ENCODE measurements around the gene KNDC1. TPM values are rescaled to one million over a fixed set of nuclear protein-coding genes. Genes with fewer than 3 reads are reported as not detected.
"Not testable (repeated sequence)": the region's sequence is repeated elsewhere in the genome, so short reads cannot be mapped to it uniquely, and the experiment has no call there.

The KNDC1 gene
- polyA plus RNA-seq (2012; ENCODE audit: insufficient read depth, insufficient read length, low read depth) = 3.9 TPM

- no peaks in the 10 kb centered on the region for H3K4me1 ChIP-seq
- TF ChIP-seq, protein P1, sequence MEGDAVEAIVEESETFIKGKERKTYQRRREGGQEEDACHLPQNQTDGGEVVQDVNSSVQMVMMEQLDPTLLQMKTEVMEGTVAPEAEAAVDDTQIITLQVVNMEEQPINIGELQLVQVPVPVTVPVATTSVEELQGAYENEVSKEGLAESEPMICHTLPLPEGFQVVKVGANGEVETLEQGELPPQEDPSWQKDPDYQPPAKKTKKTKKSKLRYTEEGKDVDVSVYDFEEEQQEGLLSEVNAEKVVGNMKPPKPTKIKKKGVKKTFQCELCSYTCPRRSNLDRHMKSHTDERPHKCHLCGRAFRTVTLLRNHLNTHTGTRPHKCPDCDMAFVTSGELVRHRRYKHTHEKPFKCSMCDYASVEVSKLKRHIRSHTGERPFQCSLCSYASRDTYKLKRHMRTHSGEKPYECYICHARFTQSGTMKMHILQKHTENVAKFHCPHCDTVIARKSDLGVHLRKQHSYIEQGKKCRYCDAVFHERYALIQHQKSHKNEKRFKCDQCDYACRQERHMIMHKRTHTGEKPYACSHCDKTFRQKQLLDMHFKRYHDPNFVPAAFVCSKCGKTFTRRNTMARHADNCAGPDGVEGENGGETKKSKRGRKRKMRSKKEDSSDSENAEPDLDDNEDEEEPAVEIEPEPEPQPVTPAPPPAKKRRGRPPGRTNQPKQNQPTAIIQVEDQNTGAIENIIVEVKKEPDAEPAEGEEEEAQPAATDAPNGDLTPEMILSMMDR (IDR thresholded peaks at IDR 0.05; ENCODE audit: low read depth, low read length) = no peak
- no peaks in the 10 kb centered on the region for H3K36me3 ChIP-seq
- peak within 1 kb of the TSS; percentile 45 for H3K4me3 ChIP-seq (ENCODE audit: low read depth, low read length)
- peak; percentile 56 for DNase-seq
- peaks cover 35% of the 10 kb centered on the region for H3K27me3 ChIP-seq
- H3K9me3 ChIP-seq = no peaks in the 10 kb centered on the region
These were observed at the start of gene KNDC1 for GRCh38 chr10:133159950-133160825. Gene KNDC1, plus strand, starts transcription at chr10:133160219. Its CDS starts 249 bp downstream, at chr10:133160468.

DNA sequence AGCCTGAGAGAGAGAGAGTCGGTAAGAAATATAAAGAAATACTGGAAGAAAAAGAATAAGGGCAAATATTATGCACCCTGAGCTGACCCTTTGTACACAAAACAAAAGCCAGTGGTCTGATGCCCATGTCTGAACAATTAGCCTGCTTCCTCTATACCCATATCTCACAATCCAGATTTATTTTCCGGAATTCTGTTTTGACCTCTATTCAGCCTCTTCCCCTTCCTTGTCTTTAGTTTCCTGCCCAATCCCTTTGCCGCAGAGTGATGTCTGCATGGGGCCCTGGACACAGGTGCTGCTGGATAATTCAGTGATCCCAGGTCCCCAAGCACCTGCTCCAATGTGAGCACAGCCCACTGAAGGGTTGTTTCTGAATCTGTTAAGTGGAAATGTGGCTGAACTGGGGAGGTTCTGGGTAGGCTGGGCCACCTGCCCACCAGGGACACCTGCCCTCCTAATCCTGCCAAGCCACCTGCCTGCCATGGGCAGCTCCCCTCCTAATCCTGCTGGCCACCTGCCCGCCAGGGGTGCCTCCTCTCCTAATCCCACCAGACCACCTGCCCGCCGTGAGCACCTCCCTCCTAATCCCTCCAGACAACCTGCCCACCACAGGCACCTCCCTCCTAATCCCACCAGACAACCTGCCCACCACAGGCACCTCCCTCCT, 49.3 kb upstream of the KNDC1 start:
- Histone ChIP-seq H3K36me3 (no peaks in the 10 kb centered on the region), H3K9me3 (peaks cover 2% of the 10 kb centered on the region; the same call in 1 of the 2 replicates), H3K4me3 (ENCODE audit: low read depth, low read length) (no peak overlapping the region), H3K4me1 (no peaks in the 10 kb centered on the region), H3K27me3 (no peaks in the 10 kb centered on the region)
- no peak for DNase-seq
- TF ChIP-seq, protein P1 (IDR thresholded peaks at IDR 0.05; ENCODE audit: low read depth, low read length) = no peak

DNA sequence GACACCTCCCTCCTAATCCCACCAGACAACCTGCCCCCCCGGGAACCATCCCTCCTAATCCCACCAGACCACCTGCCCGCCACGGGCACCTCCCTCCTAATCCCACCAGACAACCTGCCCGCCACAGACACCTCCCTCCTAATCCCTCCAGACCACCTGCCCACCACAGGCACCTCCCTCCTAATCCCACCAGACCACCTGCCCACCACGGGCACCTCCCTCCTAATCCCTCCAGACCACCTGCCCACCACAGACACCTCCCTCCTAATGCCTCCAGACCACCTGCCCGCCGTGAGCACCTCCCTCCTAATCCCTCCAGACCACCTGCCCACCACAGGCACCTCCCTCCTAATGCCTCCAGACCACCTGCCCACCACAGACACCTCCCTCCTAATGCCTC, 48.4 kb upstream of the KNDC1 start:
- H3K27me3 ChIP-seq; H3K4me1 ChIP-seq; DNase-seq; H3K4me3 ChIP-seq (ENCODE audit: low read depth, low read length); H3K36me3 ChIP-seq; H3K9me3 ChIP-seq: not testable (repeated sequence)

GRCh38 chr10:133113146-133113830, 46.7 kb upstream of the KNDC1 start:
- Histone ChIP-seq H3K36me3 (no peaks in the 10 kb centered on the region), H3K27me3 (no peaks in the 10 kb centered on the region), H3K4me1 (no peaks in the 10 kb centered on the region), H3K9me3 (no peaks in the 10 kb centered on the region), H3K4me3 (ENCODE audit: low read depth, low read length) (no peak overlapping the region)
- DNase-seq = no peak
- TF ChIP-seq, protein P1 (IDR thresholded peaks at IDR 0.05; ENCODE audit: low read depth, low read length) = no peak

GRCh38 chr10:133113847-133114246, 46.2 kb upstream of the KNDC1 start:
- H3K4me1 ChIP-seq = no peaks in the 10 kb centered on the region
- no peak overlapping the region for H3K4me3 ChIP-seq (ENCODE audit: low read depth, low read length)
- TF ChIP-seq, protein P1 (IDR thresholded peaks at IDR 0.05; ENCODE audit: low read depth, low read length) = no peak
- DNase-seq = no peak
- no peaks in the 10 kb centered on the region for H3K27me3 ChIP-seq
- no peaks in the 10 kb centered on the region for H3K36me3 ChIP-seq
- no peaks in the 10 kb centered on the region for H3K9me3 ChIP-seq

DNA sequence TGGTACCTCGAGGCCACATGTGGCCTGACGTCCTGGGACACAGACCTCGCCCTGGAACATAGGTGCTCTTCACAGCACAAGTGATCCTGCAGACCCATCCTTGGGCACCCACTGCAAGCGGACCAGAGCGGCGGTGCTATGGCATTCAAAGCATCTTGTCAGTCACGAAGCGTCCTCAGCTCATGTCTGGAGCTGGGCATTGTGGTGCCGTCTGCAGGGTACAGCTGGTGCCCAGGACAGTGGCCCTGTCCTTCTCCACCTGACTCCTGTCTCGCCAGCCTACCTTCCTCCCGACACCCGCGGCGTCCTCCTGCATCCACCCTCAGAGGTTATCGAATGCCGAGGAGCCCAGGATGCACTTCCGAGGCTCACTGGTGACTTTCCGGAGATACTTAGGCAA, 45.8 kb upstream of the KNDC1 start:
- H3K27me3 ChIP-seq = no peaks in the 10 kb centered on the region
- H3K36me3 ChIP-seq = no peaks in the 10 kb centered on the region
- DNase-seq = no peak
- H3K4me3 ChIP-seq (ENCODE audit: low read depth, low read length) = no peak overlapping the region
- TF ChIP-seq, protein P1 (IDR thresholded peaks at IDR 0.05; ENCODE audit: low read depth, low read length) = no peak
- no peaks in the 10 kb centered on the region for H3K4me1 ChIP-seq
- no peaks in the 10 kb centered on the region for H3K9me3 ChIP-seq

Data from BE2C (cell line).